Frontal cortex (tissue), 4 donors: ENCODE data around the gene DCC. TPM values are rescaled to one million over a fixed set of nuclear protein-coding genes. Genes with fewer than 3 reads are reported as not detected.

Source experiments
- DNase-seq, 2 donors: peaks; one replicate each; pipeline ENCODE4 v3.0.0; 2012; ENCODE audit warnings: low spot score in 2 of 2
- FAIRE-seq: peaks from 2 replicates; lab custom pipeline; 2012; peaks lifted over from hg19 to GRCh38; lab: Jason Lieb, UNC
- total RNA-seq: library from RNA; depleted of rRNA; stranded (reverse); fragments of >200 nt; gene quantifications from one replicate; pipeline ENCODE4 v1.2.3, GENCODE V29; 2014
- donor health status: control.
- donor health status: control.
- donor health status: control.

The DCC gene
- total RNA-seq, 1 donor from 2014 or later = 15.1 TPM

DNA sequence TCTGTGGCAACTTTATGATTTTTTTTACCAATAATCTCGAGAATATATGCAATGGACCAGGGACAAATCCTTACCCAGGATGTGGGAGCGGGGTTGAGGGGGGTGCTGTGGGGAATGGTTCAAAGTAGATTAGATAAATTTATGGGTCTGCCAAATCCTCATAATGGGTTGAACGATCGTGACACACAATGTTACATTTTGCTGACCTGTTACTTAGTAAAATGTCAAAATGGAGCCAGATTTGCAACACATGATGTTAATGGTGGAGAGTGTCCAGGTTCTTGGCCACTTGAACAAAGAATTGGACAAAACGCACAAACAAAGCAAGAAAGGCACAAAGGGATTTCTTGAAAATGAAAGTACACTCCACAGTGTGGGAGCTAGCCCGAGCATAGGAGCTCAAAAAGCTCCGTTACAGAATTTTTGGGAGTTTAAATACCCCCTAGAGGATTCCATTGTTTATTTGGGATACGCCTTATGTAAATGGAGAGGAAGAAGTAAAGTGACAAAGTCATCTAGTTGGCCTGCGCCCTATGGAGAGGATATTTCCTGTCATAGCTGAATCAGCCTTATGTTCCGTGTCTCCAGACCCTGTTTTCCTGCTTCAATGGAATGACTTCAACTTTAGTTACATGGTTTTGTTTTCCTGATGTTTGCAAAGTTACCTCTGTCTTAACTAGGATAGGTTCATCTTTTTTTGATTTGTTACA lies 776.0 kb downstream of the DCC start:
- no peak for DNase-seq
- no peak for FAIRE-seq

DNA sequence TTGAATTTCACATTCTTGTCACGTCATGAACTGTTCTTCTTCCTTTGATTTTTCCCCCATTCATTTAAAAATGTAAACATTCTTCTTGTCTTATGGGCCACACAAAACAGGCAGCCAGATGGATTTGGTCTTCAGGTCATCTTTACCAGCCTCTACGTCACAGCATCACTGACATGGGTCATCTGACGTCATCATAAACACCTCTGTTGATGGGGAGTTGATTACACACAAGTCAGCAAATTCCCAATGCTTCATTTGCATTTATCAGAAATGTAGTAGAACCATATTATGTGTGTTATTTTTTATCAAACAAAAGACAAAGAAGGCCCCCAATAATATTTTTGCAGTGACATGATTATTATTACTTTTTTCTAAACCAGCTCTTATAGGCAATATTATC lies 777.9 kb downstream of the DCC start:
- no peak for FAIRE-seq
- no peak for DNase-seq

DNA sequence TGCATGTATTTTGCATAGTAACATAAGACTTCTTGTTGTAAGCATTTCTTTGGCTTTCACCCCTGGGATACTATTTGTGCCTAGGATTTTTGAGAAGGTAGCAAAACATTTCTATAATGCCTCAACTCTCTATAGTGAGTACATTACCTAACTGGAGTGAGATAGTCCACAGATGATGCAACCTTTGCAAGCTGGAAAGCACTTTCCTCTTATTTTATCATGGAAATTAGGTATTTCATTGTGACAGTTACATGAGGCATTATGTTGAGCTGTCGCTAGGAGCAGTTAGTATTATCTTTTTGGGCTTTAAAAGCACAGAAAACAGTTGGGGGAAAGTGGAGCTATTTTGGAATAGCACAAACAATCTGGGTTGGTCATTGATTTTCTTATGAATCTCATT lies 786.2 kb downstream of the DCC start:
- no peak for FAIRE-seq
- no peak for DNase-seq

DNA sequence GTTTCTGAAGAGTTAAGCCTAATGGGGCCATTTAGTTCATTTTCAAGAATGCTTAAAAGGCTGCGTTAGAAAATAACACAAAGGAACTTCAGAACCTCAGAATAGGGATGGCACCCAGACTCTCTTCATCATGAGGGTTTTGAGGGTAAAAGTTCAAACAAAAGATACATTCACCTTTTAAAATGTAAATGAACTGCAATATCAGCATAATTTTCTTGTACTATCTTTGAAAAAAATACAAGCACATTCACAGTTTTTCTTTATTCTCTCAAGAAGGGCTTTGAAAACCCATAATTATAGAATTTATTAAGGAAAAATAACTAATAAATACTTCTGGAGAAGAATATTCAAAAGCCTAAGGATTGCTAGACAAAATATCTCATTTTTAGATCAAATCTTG lies 791.0 kb downstream of the DCC start:
- no peak for DNase-seq
- no peak for FAIRE-seq

DNA sequence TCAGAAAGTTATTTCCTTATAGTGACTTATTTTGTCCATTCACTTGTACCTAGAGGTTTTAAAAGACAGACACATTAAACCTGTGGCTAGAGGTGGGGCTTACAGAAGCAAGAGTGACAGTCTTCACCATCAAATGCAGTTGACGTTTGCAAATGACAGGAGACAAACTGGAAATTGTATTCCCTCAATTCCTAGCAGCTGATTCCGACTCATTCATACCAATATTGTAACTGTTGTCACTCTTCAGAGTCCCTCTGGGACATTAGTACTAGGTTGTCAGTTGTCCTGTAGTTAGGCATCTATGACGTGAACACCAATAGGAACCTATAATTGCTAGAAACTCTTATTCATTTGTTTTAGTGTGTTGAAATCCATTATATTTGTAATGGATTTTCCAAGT lies 794.7 kb downstream of the DCC start:
- DNase-seq (no peak), FAIRE-seq (no peak)

DNA sequence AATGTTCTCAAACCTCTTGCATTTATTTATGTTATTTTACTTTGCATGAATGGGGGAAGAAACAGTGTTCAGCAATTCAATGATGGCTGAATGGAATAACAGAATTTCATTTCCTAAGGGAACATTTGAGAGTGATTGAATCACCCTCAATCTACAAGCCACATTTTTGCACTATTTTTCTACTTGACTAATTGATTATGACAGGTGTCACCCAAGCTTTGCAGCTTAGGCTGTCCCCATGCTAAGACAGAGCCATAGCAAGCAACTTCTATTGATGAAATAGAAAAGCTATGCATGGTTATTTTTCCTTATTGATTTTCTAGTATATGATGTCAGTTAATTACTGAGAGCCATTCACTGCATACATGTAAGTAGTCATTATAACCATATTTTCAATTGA lies 795.7 kb downstream of the DCC start:
- DNase-seq (no peak), FAIRE-seq (no peak)

DNA sequence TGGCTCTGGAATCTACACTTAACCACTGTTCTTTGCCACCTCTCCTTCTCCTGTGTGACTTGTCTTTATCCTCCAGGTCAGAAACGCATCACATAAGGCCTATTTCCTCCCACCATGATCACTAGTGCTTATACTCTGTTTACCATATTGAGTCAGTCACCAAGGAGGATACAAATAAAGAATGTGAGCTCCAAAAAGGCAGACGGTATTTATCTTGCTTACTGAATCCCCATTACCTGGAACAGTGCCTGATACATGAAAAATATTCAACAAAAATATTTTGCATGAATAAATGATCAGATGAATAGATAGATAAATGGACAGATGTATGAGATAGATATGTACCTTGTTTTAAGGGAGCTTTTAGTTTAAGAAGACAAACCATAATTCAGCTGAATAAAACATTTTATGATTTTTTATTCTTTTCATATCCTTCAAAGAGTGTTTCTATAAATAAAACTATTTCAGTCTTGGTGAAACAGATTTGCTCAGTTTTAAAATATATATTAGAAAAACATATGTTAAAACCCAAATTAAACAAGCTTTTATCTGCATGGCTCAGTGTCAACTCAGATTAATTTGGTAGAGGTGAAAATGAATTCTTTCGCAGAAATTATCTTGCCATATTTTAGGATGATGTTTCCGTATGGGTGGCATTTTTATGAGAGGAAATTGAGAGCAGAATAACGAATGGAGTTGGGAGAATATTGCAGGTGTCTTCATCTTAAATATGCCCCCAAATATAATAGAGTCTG lies 799.9 kb downstream of the DCC start:
- FAIRE-seq (no peak), DNase-seq (no peak)

DNA sequence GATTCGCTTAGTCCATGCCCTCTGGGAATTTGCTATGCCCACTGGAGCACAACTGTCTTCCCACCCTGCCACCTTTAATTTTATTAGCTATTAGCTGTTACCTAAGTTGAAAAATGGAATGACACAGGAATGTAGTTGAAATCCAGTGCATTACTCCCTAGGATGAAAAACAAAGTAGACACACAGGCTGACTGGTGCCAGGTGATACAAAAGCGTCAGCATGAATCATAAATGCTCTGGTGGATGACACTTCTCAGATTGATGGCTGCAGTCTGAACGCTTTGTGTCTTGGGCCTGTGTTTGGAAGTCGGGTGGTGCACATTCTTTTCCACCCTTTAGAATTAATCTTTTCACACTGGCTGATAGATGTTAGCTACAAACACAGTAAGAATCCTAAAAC lies 802.0 kb downstream of the DCC start:
- DNase-seq = no peak
- no peak for FAIRE-seq

DNA sequence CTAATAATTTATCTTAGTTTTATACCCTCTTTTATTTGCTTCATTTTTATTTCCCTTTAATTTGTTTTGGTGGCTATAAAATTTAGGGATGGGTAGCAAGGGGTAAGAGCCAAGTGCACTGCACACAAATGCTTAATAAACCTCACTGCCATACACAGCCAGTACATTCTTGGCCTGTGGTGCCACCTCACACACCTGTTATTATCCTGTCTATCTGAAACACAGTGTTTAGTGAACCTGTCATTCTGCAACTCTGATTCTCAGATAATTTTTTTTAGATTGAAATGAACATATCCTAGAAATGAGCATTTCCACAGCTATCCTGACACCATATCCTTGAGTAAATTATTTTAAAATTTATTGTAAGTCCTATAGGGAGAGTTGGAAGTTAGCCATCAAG lies 807.5 kb downstream of the DCC start:
- FAIRE-seq = no peak
- DNase-seq = no peak

DNA sequence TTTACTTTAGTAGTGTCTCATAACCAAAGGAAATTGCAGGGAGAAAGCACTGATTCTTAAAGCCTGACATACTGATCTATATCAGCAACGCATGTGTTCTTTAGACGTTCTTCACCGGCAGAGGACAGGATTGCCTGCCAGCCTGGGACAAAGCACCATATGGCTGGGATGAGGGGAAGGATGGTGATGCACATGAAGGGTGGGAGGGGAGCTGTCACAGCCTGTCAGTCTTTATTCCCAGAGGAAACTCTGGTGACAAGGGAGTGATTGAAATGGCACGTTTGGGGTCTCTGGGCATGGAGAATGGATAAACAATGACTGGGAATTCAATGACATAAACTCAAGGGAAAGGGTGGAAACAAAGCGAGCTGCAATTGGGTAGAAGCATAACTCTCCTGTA lies 808.1 kb downstream of the DCC start:
- FAIRE-seq (no peak), DNase-seq (no peak)

DNA sequence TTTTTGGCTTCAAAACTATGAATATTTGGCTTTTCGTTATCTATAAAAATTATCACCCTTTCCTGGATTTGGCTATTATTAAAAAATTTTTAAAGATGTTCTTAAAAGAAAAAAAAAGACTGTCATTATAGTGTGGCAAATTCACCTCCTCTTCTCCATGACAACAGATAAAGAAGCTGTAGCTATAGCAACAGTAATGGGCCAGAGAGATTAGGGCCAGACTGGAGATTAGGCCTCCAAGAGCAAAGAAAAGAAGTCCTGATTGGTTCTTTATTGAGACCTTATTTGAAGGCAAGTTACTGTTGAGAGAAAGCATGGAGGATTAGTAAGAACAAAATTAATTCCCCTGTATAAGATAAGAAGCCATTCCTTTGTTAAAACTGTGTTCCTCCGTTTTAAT lies 812.5 kb downstream of the DCC start:
- DNase-seq = no peak
- FAIRE-seq = no peak

DNA sequence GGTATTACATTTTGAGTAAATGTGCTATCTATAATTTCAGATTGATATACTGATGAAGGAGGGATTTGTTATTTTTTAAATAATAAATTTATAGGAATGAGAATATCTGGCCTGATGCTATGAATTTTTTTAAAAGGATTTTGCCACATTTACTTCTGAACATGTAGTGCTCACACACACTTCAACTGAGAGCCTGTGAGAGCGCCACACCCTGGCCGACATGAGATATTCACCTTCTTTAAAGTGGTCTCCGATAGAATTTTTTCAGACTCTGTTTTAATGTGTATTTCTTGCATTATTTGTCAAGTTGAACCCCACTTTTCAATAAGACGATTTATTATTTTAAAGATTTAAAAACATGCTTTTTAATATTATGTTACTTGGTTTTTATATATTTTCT lies 813.3 kb downstream of the DCC start:
- DNase-seq = no peak

DNA sequence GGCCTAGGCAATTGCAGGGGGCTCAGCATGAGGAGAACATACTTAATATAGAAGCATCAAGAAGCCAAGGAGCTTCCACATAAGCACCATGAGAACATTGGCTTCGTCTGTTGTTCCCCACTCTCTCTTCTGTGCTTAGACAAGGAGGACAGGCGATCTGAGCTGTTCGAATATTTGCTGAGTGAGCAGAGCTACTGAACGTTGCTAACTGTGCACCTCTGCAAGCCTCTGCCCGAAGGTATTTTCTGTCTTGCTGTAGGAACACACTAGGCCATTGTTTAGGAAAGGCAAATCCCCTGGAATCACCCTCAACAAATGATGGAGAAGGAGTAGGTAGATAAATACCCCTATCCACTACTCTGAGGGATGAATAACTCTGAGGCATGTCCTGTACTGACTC lies 813.8 kb downstream of the DCC start:
- FAIRE-seq = no peak
- DNase-seq = no peak

More for the DNA sequence above, 813.3 kb downstream of the DCC start:
- FAIRE-seq = no peak

DNA sequence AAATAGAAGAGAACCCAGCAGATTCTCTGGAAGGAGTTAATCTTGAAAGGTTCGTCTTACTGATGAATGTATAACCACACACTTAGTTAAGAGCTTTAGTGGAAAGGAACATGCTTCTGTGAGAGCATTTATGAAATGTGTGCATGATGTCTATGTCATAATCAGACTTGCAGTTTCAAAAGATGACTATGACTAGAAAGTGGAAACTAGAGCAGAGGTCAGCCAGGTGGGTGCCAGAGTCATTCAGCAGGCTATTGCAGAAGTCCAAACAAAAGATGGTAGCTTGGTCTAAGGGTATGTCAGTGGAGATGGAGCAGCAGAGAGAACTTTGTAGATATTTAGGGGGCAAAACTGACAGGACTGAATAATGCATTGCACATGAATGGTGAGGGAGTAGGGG lies 825.8 kb downstream of the DCC start:
- no peak for FAIRE-seq
- DNase-seq = no peak

DNA sequence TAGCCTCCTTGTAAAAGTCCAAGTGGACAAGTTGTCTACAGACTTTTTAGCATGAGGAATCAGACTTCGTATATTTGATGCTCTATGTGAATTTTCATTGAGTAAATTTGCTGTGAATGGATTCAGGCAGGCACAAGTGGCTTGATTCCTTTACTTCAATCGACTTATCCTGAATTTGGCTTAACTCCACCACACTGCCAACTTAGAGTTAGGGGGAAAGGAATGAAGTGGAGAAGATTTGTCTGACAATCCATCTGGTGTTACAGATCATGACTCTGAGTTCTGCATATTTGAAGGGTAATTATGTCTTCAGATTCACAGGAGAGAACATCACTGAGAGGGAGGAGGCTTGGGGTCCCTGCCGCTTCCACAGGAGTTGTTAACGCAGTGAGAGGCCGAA lies 829.3 kb downstream of the DCC start:
- DNase-seq (no peak), FAIRE-seq (no peak)

DNA sequence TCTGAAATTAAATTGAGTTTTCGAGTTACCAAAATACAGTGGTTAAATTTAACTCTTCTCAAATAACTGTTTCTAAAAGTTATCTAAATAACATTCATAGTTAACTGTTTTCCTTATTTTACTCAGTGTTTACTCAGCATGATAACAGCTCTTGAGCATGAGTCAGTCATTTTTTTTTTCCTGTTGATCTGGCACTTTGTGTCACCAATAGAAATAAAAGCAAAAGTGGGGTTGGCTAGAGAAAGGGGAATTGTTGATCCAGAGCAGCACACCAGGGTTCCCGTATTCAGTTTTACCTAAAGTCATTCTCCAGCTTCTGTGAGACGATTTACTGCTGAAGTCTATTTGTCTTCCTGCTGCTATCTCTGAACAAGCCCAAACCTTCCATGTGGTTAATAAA lies 851.6 kb downstream of the DCC start:
- no peak for DNase-seq
- FAIRE-seq = no peak

DNA sequence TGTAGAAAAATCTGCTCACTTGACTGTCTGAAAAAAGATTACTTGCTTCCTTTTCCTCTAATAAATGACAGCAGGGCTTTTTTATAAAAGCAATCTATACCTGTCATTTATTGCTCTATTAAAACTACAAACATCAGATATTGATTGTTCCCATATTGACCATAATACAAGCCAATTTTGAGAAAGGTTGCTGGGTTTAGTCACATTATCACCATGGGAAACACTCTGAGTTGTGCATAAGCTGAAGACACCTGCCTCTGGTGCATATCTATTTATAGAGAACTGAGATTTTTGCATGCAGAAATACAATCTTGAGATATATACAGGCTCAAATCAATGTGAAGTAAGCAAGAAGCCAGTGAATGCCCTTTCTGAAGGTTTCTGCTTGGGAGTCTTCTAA lies 853.9 kb downstream of the DCC start:
- DNase-seq (no peak), FAIRE-seq (no peak)

DNA sequence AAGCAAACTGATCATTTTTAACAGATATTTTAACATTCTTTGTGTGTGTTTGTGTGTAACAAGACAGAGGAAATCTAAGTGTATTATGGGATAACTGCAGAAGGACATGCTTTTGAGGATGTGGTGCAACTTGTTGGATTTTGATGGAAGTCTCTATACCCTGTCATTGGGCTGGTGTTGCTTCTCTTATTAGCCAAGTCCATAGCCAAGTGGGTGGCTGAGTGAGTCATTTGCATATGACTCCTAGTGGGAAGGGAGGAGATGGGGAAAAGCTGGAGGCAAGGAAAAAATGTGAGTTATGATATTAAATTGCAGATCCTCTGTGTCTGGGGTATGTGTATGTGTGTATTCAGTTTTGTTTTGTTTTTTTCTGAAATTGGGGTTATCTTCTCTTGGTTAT lies 879.9 kb downstream of the DCC start:
- FAIRE-seq (no peak), DNase-seq (no peak)

DNA sequence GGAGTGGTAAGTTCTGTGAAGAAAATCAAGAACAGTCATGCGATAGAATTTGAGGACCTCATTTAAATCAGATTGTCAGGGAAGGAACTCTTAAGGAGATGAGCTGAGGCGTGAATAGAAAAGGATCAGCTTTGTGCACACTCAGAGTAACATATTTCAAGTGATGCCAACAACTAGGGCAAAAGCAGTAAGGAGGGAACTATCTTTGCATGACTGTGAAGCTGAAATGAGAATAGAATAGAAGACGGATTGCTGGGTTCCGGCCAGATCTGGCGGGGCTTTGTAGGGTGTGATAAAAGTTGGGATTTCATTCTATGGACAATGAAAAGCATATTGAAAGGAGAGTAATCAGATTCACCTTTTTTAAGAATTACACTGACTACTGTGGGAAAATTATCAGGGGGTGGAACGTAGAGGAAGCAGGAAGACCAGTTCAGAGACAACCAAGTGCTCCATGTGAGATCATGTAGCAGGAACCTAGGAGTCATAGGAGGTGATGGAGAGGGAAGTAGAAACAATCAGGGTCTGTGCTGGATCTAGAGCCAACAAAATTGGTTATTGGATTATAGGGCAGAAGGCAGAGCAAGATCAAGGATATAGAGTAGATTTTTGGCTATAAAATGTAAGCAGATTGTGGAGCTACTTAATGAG lies 884.3 kb downstream of the DCC start:
- DNase-seq (no peak), FAIRE-seq (no peak)

DNA sequence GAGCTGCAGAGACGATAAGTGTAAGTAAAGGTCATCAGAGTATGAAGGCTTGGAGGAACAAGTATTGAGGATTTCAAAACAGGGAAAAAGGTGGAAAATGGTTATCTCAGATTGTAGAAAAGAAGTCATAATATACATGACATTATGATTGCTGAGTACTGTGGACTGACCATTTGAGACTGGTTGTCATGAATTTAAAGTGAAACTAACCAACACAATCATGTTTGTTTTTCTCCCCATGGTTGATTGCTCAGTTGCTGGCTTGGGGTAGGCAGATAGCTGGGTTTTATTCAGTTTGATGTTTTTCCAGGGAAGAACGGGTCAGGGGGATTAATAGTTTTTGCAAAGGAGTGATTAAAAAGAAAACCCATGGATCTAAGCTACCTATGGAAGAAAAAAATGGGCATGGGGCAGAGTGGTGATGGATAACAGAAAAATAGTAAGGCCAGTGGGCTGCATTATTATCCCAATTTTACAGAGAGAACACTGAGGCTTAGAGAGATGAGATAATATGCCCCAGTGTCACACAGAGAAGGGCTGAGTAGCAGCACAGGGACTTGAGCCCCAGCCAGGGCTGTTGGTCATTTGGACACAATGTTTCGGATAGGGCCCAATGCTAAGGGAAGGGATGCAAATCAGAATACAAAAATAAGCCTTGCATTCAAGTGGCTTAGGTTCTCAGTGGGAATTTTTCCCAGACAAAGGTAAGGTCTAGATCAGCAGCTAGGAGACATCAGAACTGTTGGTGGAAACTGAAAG lies 885.7 kb downstream of the DCC start:
- DNase-seq (no peak), FAIRE-seq (no peak)

DNA sequence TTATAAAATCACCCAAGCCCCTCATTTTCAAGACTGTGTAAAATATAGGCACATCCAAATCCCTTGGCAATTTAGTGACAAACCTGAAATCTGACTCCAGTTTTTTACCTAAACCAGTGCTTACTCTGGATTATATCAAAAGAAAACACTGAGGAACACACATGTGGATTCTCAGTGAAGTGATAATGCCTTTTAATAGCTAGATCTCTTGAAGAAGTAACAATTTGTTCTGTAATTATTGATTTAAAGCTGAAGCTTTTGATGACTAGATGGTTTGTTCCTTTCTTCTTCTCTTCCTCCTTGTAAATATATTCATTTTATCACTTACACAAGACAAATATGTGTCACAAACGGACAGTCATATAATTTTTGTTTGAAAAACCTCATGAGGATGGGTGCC lies 894.6 kb downstream of the DCC start:
- no peak for FAIRE-seq
- DNase-seq = no peak
